IMR-90 (cell line): ENCODE measurements around the gene SOX21. TPM values are rescaled to one million over a fixed set of nuclear protein-coding genes. Genes with fewer than 3 reads are reported as not detected.

Experiments
- ATAC-seq: fragments of 200-7000 bp; cut with Tn5 transposase; 2 replicates; pipeline ENCODE4 v1.9.1; 2020; ENCODE audit warnings: low read depth, mild to moderate bottlenecking, moderate library complexity
- BruUV-seq: library from RNA; stranded (reverse); fragments of 400-500 nt; replicated peaks from 2 replicates; lab custom pipeline; 2021; lab: Mats Ljungman, UMichigan
- CTCF ChIA-PET: fragments of 300-600 bp; formaldehyde crosslinking; extraction: SDS; loops from one replicate; lab custom pipeline; 2021; ENCODE audit warnings: antibody characterized with exemption; lab: Yijun Ruan, JAX
- POLR2A ChIA-PET: fragments of 300-600 bp; sonication (Branson Sonifier 250); formaldehyde crosslinking; loops from one replicate; lab custom pipeline; 2022; ENCODE audit warnings: antibody characterized with exemption; ENCODE audit not compliant: unreplicated experiment; lab: Charles Lee
- DNase-seq: peaks from one replicate; pipeline ENCODE4 v3.0.0; 2013
- H2AFZ ChIP-seq: replicated peaks from 2 replicates; pipeline ENCODE3; 2013; ENCODE audit warnings: low read length, mild to moderate bottlenecking; ENCODE audit not compliant: poor library complexity
- H2AK5ac ChIP-seq: 2 replicates; pipeline ENCODE4 v1.6.1; 2013; ENCODE audit warnings: low read depth, low read length, inconsistent platforms
- H2AK9ac ChIP-seq: replicated peaks from 2 replicates; pipeline ENCODE3; 2013; ENCODE audit warnings: mild to moderate bottlenecking, low read depth, low read length, moderate library complexity; ENCODE audit not compliant: poor library complexity
- H2BK120ac ChIP-seq: 2 replicates; pipeline ENCODE4 v1.6.1; 2013; ENCODE audit warnings: low read depth, low read length, inconsistent platforms
- H2BK15ac ChIP-seq: 3 replicates; pipeline ENCODE4 v1.6.1; 2013; ENCODE audit warnings: low read depth, low read length, inconsistent platforms
- H2BK20ac ChIP-seq: 2 replicates; pipeline ENCODE4 v1.6.1; 2013; ENCODE audit warnings: low read depth, mild to moderate bottlenecking, inconsistent platforms, low read length, moderate library complexity
- H2BK5ac ChIP-seq: 2 replicates; pipeline ENCODE4 v1.6.1; 2013; ENCODE audit warnings: mild to moderate bottlenecking, low read depth, low read length, inconsistent platforms; ENCODE audit not compliant: poor library complexity, severe bottlenecking
- H3K14ac ChIP-seq: replicated peaks from 2 replicates; pipeline ENCODE4 v1.6.1; 2013; ENCODE audit warnings: low read depth, low read length, inconsistent platforms
- H3K18ac ChIP-seq: 2 replicates; pipeline ENCODE4 v1.6.1; 2013; ENCODE audit warnings: low read depth, low read length, control low read depth
- H3K23ac ChIP-seq: 2 replicates; pipeline ENCODE4 v1.6.1; 2013; ENCODE audit warnings: low read depth, low read length, inconsistent platforms
- H3K27ac ChIP-seq: 2 replicates; pipeline ENCODE4 v1.5.1; 2013; ENCODE audit warnings: mild to moderate bottlenecking, control low read depth, low read length; ENCODE audit not compliant: insufficient read depth
- H3K27me3 ChIP-seq: 2 replicates; pipeline ENCODE4 v1.6.1; 2013; ENCODE audit warnings: low read length; ENCODE audit not compliant: control insufficient read depth, insufficient read depth
- H3K36me3 ChIP-seq: 2 replicates; pipeline ENCODE4 v1.6.1; 2013; ENCODE audit warnings: low read length, mixed read lengths; ENCODE audit not compliant: control insufficient read depth, insufficient read depth
- H3K4ac ChIP-seq: 2 replicates; pipeline ENCODE4 v1.6.1; 2013; ENCODE audit warnings: low read depth, low read length, inconsistent platforms
- H3K4me1 ChIP-seq: 2 replicates; pipeline ENCODE4 v1.6.1; 2013; ENCODE audit warnings: low read length, mixed read lengths; ENCODE audit not compliant: control insufficient read depth, insufficient read depth
- H3K4me2 ChIP-seq: 2 replicates; pipeline ENCODE4 v1.6.1; 2013; ENCODE audit warnings: low read depth, mild to moderate bottlenecking, control low read depth, low read length, moderate library complexity
- H3K4me3 ChIP-seq: 2 replicates; pipeline ENCODE4 v1.5.1; 2013; ENCODE audit warnings: low read depth, mild to moderate bottlenecking, control low read depth, low read length, moderate library complexity; ENCODE audit not compliant: insufficient read depth
- H3K56ac ChIP-seq: 2 replicates; pipeline ENCODE4 v1.6.1; 2013; ENCODE audit warnings: low read length, inconsistent platforms; ENCODE audit not compliant: insufficient read depth; ENCODE audit errors: extremely low read depth
- H3K79me1 ChIP-seq, 2 experiments: 2 replicates each; pipeline ENCODE4 v1.6.1; 2013; ENCODE audit warnings: low read length in 2 of 2, inconsistent platforms in 1 of 2, low read depth in 1 of 2
- H3K9ac ChIP-seq: 2 replicates; pipeline ENCODE4 v1.6.1; 2013; ENCODE audit warnings: low read depth, low read length, control low read depth
- H3K9me1 ChIP-seq: 2 replicates; pipeline ENCODE4 v1.6.1; 2013; ENCODE audit warnings: low read length, inconsistent platforms; ENCODE audit not compliant: insufficient read depth
- H3K9me3 ChIP-seq: 2 replicates; pipeline ENCODE4 v1.6.1; 2013; ENCODE audit warnings: low read length; ENCODE audit not compliant: control insufficient read depth, insufficient read depth
- H4K20me1 ChIP-seq: 2 replicates; pipeline ENCODE4 v1.6.1; 2013; ENCODE audit warnings: low read length, inconsistent platforms; ENCODE audit not compliant: insufficient read depth
- H4K5ac ChIP-seq: 2 replicates; pipeline ENCODE4 v1.6.1; 2013; ENCODE audit warnings: mild to moderate bottlenecking, low read depth, low read length, control low read depth
- H4K8ac ChIP-seq, 2 experiments: 2 replicates each; pipeline ENCODE4 v1.6.1; 2013; ENCODE audit warnings: low read depth in 2 of 2, low read length in 2 of 2, control low read depth in 1 of 2, inconsistent platforms in 1 of 2
- H4K91ac ChIP-seq: 2 replicates; pipeline ENCODE4 v1.6.1; 2013; ENCODE audit warnings: low read depth, low read length, inconsistent platforms; ENCODE audit not compliant: insufficient read depth
- BHLHE40 ChIP-seq: fragments of 150-350 bp; IDR thresholded peaks from 2 replicates; pipeline ENCODE4 v1.6.1; 2016; ENCODE audit warnings: mild to moderate bottlenecking, low read depth, low read length
- CEBPB ChIP-seq: IDR thresholded peaks from 2 replicates; pipeline ENCODE4 v1.6.1; 2012; ENCODE audit warnings: low read depth, low read length, improper control_type of control experiment
- ELK1 ChIP-seq: fragments of 150-350 bp; IDR thresholded peaks from 2 replicates; pipeline ENCODE4 v1.6.1; 2016; ENCODE audit warnings: low read depth, mild to moderate bottlenecking, low read length, moderate library complexity, borderline replicate concordance
- MAZ ChIP-seq: IDR thresholded peaks from 2 replicates; pipeline ENCODE4 v1.6.1; 2012; ENCODE audit warnings: low read depth, mild to moderate bottlenecking, low read length, improper control_type of control experiment, moderate library complexity, borderline replicate concordance
- MXI1 ChIP-seq: IDR thresholded peaks from 2 replicates; pipeline ENCODE4 v1.6.1; 2012; ENCODE audit warnings: low read depth, mild to moderate bottlenecking, low read length, moderate library complexity, borderline replicate concordance
- NFE2L2 ChIP-seq: fragments of 150-350 bp; IDR thresholded peaks from 2 replicates; pipeline ENCODE4 v1.6.1; 2016; ENCODE audit warnings: low read depth, mild to moderate bottlenecking, low read length
- RAD21 ChIP-seq: IDR thresholded peaks from 2 replicates; pipeline ENCODE4 v1.6.1; 2012; ENCODE audit warnings: low read length, improper control_type of control experiment
- SMC3 ChIP-seq: fragments of 150-350 bp; IDR thresholded peaks from 2 replicates; pipeline ENCODE4 v1.6.1; 2016; ENCODE audit warnings: low read depth, mild to moderate bottlenecking, antibody characterized with exemption, low read length, moderate library complexity
- USF2 ChIP-seq: fragments of 150-350 bp; IDR thresholded peaks from 2 replicates; pipeline ENCODE4 v1.6.1; 2017; ENCODE audit warnings: mild to moderate bottlenecking, antibody characterized with exemption, low read length, low read depth
- WGBS, 2 experiments: methylation state at CpG; one replicate each; pipeline versions ENCODE4 v1.1.5 to v1.1.7; 2013; ENCODE audit warnings: missing lambda C conversion rate in 2 of 2; ENCODE audit not compliant: insufficient read length in 1 of 2; ENCODE audit errors: extremely low coverage in 2 of 2; 5-methylcytosine and 5-hydroxymethylcytosine counted together
- dilution Hi-C: fragments of 300-500 bp; cut with HindIII; formaldehyde crosslinking; loops from one replicate; pipeline ENCODE4 v1.14.3; 2018; ENCODE audit warnings: low sequenced_read_pairs; ENCODE audit not compliant: unreplicated experiment
- in situ Hi-C: fragments of 300-500 bp; cut with MboI; formaldehyde crosslinking; loops from 3 replicates; pipeline ENCODE4 v1.14.3; 2019; ENCODE audit warnings: low sequenced_read_pairs, inconsistent platforms, mixed read lengths
- intact Hi-C: fragments of 100-400 bp; cut with micrococcal nuclease; formaldehyde crosslinking; loops from 2 replicates; pipeline ENCODE4 v1.10.0; 2022
- polyA plus RNA-seq, 3 experiments: library from polyadenylated mRNA; depleted of rRNA; stranded (reverse); fragments of >200 nt; gene quantifications; 2 replicates each; pipeline ENCODE4 v1.2.3, GENCODE V29; 2012; ENCODE audit warnings: low replicate concordance in 1 of 3
- total RNA-seq: library from RNA; depleted of rRNA; stranded (reverse); fragments of >200 nt; gene quantifications from 2 replicates; pipeline ENCODE4 v1.2.3, GENCODE V29; 2012

SOX21 gene
- total and polyA plus RNA-seq, 2 of the 4 experiments (the other 2 are of a cell fraction), result not detected

- TF ChIP-seq RAD21, result no peak
Observed at GRCh38 chr13:94709001-94709834, 3.1 kb downstream of the SOX21 start (continued).

- Histone ChIP-seq H3K9ac (no peak overlapping the region), H2AK9ac (no peak overlapping the region), H3K27ac (no peak overlapping the region), H4K5ac (no peak overlapping the region), H2AFZ (no peak overlapping the region), H3K23ac (no peak overlapping the region), H2BK120ac (no peak overlapping the region), H3K4me1 (peaks cover 3% of the 10 kb centered on the region; the same call in 1 of the 2 replicates), H3K9me1 (no peaks in the 10 kb centered on the region), H3K56ac (no peak overlapping the region), H2BK15ac (no peak overlapping the region), H3K9me3 (peaks cover 14% of the 10 kb centered on the region; the same call in 1 of the 2 replicates), H3K36me3 (no peaks in the 10 kb centered on the region), H3K79me1 (no peaks in the 10 kb centered on the region), H4K8ac (no peak overlapping the region), H3K4me2 (no peak overlapping the region), H2BK5ac (no peak overlapping the region), H3K18ac (no peak overlapping the region), H3K4ac (no peak overlapping the region), H2BK20ac (no peak overlapping the region), H3K4me3 (no peak overlapping the region), H4K20me1 (0 out of 2 replicates have a peak, but pooled peaks cover 13% of the 10 kb centered on the region), H4K91ac (no peak overlapping the region), H3K14ac (no peak overlapping the region), H2AK5ac (no peak overlapping the region), H3K27me3 (peaks cover 93% of the 10 kb centered on the region)
- dilution Hi-C loops (no loop called here), intact Hi-C loops (loop anchor here (5.0 kb wide), 1 partner anchor 86 kb away; no protein-coding TSS in a partner anchor), in situ Hi-C loops (no loop called here)
- WGBS, 2 experiments, result no CpG with 5 or more reads among the region's 31 CpGs
- DNase-seq, result no peak
- BruUV-seq, result no TSS peak
- ChIA-PET POLR2A (no interaction called here), CTCF (no interaction called here)
- ATAC-seq, result no peak
- no peak for TF ChIP-seq MAZ
- TF ChIP-seq SMC3, result no peak
- no peak for TF ChIP-seq NFE2L2
- no peak for TF ChIP-seq BHLHE40
- no peak for TF ChIP-seq ELK1
- TF ChIP-seq CEBPB, result no peak
- TF ChIP-seq USF2, result no peak
- TF ChIP-seq RAD21, result no peak
- no peak for TF ChIP-seq MXI1
Observed at GRCh38 chr13:94708031-94708859, 4.1 kb downstream of the SOX21 start.
